Fibroblast of skin of scalp (primary cell): Measurements from ENCODE around the gene IYD.

Source experiments
- DNase-seq: peaks from one replicate; pipeline ENCODE4 v3.0.0-alpha.2; 2013

The IYD gene

DNA sequence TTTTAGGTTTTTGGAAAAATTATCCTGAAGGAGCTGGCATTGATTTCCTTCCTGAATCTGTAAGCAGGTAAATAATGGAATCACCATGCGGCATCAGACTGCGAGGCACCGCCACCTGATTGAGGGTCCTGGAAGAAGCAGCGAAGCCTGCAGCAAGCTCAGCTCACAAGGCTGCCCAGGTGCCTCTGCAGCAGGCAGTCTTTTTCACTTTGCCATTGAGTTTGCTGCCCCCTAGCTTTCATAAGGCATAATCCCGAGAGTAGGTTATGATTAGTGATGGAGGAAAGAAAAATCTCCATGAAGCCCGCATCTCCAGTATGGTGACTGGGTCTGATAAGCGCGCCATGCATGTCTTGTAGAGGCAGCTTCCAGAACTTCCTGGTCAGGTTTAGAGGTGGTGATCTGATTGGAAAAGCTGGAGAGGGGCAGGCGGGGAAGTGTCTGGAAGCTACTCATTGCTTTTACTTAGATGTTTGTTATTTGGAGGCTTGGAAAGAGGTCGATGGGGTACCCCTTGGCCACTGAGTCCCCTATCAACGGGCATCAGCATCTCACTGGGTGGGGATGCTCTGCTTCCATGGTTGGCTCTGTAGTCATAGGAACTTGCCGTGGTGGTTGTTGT lies 26.7 kb downstream of the IYD start:
- peak; percentile 69 for DNase-seq

DNA sequence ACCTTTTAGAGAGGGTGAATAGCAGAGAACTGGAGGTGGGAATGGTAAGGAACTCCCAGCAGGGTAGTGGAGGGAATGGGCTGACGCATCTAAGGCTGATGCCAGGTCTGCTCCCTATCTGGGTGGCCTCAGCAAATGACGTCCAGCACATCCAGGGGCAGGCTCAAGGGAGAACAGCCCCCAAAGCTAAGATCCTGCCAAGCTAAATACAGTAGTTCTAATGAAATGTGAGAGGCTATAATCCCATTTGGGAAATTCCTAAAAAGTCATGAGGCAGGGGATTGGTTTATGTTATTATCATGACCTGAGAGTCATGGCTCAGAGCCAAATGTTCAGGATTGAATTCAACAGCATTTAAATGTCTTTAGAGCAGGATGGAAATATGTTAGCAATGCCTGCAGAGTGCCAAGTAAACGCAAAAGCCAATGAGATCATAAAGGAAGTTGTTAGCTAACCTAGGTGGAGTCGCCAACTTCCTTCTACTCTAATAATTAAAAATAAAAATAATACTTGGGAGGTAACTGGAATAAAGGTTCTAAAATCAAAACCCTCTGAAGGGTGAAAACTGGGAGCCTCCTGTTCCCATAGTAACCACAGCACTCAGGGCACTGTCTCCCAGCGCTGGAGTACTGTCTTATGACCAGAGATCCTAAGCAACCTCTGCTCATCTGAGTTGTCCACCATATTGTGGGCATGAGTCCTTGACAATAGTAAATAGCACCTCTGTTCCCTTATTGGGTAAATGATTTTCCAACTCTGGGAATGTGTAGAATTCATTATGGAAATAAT lies 34.8 kb downstream of the IYD start:
- peak; percentile 98 for DNase-seq

DNA sequence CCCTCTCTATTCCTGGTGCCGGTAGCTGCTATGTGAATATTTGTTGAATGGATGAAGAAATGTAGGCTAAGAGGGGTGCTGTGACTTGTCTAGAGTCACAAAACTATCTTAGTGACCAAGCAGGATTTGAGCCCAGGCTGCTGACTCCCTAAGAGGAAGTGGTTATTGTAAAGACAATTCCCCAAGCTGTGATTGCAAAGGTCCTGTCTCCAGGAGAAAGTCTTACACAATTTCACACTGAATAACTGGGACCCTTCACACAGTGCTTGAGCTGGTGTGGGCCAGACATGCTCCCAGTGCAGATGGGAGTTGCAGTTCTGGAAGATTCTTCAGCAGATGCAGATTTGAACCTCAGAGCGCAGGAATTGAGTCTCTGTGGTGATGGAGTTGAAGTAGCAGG lies 38.1 kb downstream of the IYD start:
- peak; percentile 21 for DNase-seq

DNA sequence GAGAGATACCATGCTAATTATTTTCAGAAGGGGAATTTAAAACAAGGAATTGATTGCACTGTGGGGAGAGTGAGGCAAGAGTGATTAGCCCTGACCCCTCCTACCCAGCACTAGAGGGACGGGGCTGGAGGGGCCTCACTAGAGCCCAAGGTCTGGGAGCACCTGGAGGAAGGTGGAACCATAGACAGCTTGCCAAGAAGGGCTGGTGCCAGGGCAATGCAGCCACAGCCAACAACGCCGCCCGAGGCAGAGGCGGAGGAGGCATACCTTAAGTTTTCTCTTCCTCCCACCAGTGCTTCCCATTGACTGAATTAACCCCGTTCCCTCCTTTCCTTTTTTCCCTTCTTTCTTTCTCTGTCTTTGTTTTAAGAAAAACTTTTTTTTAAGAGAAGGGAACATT lies 40.0 kb downstream of the IYD start:
- DNase-seq: no peak

DNA sequence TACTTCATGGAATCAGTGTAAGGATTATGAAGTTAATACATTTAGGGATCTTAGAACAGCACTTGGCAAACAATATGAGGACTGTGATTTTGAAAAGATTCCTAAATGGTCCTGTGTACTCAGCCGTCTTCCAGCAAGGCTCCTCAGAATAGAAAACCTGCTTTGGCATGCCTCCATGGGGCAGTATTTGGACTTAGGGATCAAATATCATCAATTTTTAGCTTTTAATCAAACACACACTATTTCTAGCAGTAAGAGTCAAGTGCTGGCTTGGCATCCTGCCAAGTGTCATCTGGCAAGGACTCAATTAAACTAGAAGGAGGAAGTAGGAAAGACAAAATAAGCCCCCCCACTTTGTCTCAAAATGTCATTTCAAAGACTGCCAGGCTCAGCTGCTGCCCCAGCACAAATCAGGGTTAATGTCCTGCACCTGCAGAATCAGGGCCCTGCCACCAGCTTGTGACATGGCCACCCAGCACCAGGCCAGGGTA lies 40.8 kb downstream of the IYD start:
- DNase-seq: peak; percentile 40

DNA sequence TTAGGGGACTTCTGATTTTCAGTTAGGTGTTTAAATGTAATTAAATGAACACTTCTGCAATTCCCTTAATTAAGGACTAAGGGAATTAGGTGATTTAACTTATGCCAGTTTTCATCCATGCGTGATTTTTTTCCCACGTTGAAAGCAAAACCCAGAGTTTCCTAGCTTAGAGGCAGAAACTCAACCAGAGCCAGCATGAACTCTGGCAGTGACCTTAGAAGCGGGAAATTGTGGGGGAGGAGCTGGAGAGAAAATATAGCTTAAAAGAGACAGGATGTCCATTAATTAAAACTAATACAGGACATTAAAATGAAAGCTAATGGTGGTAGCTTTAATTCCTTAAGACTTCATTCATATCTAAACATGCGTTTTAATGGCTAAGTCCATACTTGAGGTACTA lies 41.6 kb downstream of the IYD start:
- DNase-seq: no peak

DNA sequence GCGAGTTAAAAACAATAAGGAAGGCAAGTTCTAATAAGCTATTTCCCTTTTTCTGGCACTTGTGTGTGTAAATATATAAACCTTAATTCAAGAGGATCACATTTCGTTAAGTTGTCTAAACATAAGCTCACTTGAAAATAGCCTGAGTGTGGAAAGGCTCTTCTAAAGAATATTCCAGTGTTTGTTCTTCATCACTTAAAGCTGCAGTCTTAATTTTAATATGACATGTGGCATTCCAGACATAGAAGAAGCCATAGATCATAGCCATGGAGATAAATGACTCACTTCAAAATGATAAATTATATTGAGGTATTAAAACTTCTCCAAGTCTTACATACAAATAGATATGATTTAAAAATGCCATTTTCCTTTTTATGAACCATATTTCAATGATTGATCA lies 42.1 kb downstream of the IYD start:
- peak; percentile 73 for DNase-seq

DNA sequence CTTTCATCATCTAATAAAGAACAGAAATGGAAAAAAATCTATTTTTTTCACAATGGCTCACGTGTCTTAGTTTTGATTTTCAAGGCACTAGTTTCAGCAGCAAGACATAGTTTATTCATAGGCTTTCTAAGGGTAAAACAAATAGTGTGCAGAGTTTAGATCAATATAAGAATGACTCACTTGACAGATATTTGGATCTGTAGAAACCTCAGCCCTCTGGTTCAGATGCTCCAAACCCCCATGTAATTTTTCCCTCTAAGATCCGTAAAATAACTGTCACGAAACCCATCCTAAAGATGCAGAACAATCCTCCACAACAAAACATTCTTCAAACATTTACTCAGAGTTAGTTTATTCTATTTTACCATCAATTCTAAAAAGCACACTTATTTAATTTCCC lies 43.4 kb downstream of the IYD start:
- peak; percentile 49 for DNase-seq

DNA sequence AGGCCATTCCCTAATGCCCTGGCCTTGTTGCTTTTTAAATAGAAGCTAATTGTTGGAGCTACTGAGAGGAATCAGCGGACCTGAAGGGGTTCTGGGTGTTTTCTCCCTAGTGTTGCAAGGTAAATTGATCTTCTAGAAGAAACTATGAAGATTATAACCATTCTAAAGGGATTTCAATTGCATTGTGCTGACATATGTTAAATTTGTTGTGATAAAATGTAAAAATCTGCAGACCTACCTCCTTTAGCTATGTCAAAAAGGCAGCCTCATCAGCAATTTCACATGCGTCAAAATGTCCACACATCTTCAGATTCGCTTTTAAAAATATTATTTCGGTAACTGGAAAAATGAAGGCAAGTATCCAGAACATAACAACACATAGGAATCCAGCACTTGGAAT lies 44.4 kb downstream of the IYD start:
- no peak for DNase-seq

DNA sequence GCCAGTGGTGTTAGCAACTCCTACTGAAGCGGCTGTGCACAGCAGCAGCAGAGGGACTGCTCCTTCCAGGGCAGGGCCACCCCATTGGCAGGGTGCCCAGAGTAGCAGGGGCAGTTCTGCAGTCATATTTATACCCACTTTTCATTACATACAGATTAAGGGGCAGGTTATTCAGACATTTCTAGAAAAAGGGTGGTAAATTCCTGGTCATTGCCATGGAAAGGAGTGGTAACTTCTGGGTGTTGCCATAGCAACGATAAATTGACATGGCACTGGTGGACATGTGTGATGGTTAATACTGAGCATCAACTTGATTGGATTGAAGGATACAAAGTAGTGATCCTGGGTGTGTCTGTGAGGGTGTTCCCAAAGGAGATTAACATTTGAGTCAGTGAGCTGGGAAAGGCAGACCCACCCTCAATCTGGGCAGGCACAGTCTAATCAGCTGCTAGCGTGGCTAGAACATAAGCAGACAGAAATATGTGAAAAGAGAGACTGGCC lies 45.0 kb downstream of the IYD start:
- peak; percentile 12 for DNase-seq

DNA sequence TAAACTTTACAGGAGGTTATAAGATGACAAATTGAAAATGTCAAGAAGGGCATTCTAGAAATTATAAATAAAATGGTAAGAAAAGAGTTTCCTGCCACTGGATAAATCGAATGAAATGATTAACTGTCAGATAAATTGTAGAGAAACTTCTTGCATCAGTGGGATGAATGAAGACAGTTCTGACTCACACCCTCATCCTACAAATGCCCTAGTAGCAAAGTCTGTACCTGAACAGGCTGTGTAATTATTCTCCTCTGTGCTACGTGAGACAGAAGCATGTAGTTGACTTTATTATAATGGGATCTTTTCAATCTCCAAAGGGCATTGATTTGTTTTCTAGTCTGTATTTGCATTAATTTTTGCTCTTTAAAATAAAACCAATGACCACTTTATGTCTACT lies 47.3 kb downstream of the IYD start:
- DNase-seq: no peak

DNA sequence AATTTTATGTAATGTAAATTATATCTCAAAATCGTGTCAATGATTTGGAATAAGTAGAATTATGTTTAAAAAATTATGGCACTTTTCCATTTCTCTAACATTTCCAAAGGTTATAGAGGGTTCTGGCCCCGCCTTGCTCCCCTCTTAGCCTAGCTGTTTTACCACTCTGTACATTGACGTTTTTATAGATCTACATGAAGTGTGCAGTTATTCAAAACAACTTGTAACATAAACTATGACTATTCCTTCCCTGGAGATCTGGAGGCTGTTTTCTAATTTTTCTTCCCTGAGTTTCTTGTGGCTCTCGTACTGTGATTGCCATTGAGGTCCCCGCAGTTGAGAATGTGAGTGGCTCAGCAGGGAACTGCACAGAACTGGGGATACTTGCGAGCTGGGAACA lies 48.4 kb downstream of the IYD start:
- DNase-seq: no peak

DNA sequence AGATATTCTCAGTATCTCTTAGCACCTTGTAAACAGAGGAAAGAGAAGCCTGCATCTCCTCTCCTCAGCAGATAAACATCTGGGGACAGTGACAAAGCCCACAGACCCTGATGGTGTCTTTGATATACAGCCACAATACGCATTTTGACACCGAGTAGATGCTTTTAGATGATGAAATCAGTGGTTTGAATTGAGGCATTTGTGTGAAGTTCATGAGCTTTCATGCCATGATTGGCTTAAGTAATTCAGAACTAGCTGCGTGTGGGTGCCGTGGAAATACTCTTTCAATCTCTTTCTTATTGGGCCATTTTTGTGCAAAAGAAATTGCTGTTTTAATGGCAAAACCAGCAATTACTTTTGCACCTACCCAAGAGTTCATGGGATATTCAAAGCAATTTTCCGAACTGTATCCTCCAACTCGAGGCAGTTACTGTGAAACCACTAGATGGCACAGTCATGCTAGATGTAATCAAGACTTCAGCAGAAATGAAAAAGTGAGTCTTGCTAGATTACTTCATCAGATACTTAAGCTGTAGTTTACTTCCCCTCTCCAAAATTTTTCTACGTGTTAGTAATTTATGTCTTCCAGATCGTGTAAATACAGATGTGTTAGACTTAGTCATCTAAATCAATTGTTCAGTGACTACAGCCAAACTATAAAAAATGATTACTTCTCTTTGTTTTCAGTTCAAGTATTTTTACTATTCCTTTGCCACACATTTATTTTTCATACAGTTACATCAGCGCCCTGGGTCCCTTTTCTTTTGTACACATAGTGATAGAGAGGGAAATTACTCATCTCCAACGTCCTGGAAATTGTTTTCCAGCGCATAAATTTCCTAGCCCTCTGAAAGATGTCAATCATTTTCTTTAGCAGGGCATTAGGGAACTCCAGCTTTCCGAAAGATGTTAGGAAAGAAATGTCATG lies 49.4 kb downstream of the IYD start:
- peak; percentile 90 for DNase-seq

DNA sequence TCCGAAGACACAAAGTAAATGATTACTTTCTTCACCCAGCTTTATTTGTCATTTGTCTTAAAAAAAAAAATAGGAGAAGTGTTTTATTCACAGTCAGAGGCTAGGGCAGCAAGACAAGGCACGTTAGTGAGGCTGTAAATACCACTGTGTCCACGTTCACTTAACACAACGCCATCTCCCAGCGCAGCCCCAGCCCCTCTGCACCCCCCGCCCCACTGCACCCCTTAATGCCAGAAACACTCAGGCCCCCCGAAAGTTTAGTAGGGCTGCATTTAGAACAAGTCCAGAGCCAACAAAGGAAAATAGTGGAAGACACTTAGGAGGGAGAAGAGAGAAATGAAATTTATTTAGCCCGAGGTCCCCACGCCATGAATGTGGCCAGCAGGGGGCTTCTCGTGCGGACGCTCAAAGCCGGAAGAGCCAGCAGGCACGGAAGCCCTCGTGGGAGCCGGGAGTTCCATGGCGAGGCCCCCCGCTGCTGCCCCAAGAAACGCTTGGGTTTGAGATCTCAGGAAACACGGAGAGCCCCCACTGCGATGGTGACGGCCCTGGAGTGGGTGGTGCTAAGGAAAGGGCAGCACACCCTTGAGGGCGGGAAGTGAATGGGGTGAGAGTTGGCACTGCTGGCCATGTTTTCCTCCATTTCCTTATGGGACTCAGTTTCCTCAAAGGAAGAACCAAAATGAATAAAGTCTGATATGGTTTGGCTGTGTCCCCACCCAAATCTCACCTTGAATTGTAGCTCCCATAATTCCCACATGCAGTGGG lies 50.2 kb downstream of the IYD start:
- peak; percentile 84 for DNase-seq

DNA sequence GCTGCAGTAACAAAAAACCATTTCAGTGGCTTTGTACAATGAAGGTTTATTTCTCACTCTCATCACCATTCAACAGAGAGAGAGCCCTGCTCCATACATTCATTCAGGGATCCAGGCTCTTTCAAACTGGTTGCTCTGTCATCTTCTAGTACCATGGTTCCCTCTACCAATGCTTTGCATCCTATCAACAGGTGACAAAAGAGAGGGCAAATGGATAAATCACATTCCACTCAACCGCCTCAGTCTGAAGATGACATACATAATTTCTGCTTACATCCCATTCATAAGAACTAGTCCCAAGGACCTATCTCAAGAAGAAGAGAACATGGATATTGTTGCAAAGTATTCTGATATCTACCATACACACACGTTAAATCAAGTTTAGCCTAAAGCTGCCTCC lies 51.6 kb downstream of the IYD start:
- DNase-seq: no peak

DNA sequence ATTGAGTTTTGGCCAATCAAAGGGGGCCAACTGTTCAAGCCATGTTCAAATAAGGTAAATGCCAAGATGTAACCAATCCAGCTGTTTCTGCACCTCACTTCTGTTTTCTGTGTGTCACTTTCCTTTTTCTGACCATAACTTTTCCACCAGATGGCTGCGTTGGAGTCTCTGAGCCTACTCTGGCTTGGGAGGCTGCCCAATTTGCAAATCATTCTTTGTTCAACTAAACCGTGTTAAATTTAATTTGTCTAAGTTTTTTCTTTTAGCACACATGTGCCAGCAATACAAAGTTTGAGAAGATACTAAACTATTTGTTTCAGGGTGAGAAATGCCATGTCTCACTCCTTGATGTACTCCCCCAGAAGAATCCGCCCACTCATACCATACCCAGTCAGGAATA lies 52.1 kb downstream of the IYD start:
- no peak for DNase-seq

DNA sequence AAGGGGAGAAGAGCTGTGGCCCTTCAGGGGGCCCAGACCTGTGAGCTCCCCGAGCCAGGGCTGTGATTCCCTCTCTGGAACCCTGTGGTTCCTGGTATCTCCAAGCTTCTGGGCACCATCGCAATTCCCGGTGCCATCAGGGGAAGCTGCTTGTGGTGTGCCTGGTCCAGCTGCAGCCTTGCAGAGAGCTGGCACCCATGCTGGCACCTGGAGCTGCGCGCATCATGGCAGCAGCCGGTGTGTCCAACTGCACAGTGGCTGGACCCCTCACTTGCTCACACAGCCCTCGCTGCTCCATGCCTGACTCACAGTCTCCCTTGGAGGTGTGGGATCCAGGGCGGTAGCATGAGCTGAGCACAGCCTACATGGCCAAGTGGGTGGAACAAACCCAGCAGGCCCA lies 56.7 kb downstream of the IYD start:
- no peak for DNase-seq

DNA sequence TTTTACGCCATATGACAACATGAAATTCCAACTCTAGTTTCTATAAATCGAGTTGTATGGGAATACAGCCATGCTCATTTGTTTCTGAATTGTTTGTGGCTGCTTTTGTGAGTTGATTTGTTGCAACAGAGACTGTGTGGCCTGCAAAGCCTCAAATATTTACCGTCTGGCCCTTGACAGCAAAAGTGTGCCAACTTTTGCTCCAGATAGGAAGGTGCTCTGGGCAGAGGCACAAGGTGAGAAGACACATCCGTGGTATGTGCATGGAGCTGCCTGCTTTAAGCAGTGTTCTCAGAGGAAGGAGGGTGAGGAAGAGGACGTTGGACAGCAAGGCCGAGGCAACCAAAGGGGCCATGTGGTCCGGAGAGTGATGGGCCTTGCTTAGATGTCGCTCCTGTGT lies 57.4 kb downstream of the IYD start:
- no peak for DNase-seq

DNA sequence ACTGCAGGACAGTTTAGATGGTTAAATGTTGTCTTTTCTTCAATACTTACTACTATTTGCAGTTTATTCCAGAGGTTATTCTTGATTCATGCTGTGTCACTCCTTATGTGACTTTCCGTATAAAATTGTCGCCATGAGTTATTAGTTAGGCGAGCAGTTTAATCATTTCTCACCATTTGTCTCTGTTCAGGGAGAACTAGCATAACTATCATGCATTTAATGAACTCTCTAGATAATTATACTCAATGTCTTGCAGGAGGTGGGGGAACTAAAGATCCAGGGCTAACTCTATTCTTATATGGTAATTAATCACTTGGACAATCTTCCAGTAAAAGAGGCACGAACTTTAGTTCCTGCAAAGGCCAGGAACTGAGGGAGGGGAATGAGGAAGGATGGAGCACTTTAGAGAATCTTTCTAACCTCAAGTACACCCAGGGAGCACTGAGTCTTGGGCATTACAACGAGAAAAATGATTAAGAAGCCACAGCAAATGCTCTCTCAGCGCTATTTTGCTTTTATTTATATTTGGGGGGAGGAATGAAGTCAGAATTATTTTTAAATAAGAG lies 58.3 kb downstream of the IYD start:
- DNase-seq: no peak

DNA sequence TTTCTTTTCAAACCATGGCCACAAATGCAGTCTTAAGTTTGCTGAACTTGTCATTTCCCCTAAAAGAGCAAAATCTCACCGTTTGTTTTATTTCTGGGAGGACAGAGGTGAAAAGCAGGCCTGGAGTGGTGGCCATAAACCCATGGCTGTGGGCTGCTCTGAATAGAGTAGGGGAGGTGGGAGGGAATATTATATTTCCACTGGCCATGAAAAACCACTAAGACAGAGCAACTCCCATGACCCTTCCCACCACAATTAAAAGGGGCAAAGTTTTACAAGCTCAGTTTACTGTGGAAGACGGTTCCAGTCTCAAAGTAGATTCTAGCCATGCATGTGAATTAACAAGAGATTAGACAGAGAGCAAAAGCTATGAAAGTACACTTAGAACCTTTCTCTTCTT lies 59.0 kb downstream of the IYD start:
- no peak for DNase-seq

DNA sequence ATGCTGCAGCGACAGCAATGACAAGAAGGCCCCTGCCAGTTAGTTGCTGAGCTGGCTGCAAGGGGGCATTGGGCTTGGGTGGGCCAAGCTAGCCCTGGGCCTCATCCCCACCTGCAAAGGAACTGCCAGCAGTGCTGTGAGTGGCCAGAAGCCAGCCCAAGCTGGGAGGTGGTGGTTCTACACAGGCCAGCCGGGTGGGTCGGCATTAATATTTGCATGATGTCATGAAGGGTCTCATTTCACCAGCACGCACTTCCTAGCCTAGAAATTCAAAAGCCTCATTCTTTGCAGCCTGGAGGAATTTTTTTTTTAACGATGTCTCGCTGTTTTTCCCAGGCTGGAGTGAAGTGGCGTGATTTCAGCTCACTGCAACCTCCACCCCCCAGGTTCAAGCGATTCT lies 62.0 kb downstream of the IYD start:
- DNase-seq: no peak

DNA sequence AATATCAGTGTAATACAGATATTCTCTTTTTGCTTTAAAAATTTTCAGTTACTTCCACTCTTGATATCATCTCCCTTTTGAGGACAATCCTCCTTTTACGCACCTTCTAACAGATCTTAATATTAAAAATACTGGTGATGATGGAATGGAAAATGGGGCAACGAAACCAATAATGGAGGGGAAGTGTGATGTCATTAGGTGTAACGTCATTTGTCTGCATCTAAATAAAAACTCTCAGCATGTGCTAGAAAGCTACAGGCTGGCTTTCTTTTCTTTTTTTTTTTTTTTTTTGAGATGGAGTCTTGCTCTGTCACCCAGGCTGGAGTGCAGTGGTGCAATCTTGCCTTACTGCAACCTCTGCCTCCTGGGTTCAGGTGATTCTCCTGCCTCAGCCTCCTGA lies 66.5 kb downstream of the IYD start:
- DNase-seq: no peak
